ENCODE results near the gene INCA1.

GRCh38 chr17:4942760-4943508 is 54.4 kb downstream of the INCA1 start:
- TF ChIP-seq POU2F2 (IDR thresholded peaks at IDR 0.05; ENCODE audit: low read depth, low read length) (0 out of 2 replicates have a peak, but pooled peaks have one; percentile 9), POLR2A (IDR thresholded peaks at IDR 0.05; ENCODE audit: low read depth, low read length) (peak; percentile 59), POLR2AphosphoS5 (IDR thresholded peaks at IDR 0.05; ENCODE audit: low read depth, low read length) (peak; percentile 50), PAX5 (IDR thresholded peaks at IDR 0.05; ENCODE audit: insufficient read depth, low read length, severe bottlenecking) (no peak), TAF1 (IDR thresholded peaks at IDR 0.05; ENCODE audit: low read depth, low read length) (no peak)

All from GM12891 (cell line).